DLD1 (cell line): Measurements from ENCODE around the gene TOM1L2.

ENCODE experiments used
- in situ Hi-C: cut with HindIII; loops from 2 replicates; pipeline ENCODE4 v1.10.0; 2017; ENCODE audit warnings: low sequenced_read_pairs

TOM1L2 gene

GRCh38 chr17:17839791-17840707 lies 132.2 kb downstream of the TOM1L2 start:
- in situ Hi-C loops = no loop called here

GRCh38 chr17:17837966-17838962 lies 133.9 kb downstream of the TOM1L2 start:
- in situ Hi-C loops = no loop called here

GRCh38 chr17:17837380-17837821 lies 134.8 kb downstream of the TOM1L2 start:
- in situ Hi-C loops = no loop called here

- in situ Hi-C loops = no loop called here
Measured at GRCh38 chr17:17836818-17837379, 135.3 kb downstream of the TOM1L2 start, which contains the start of gene SREBF1. Gene SREBF1 (minus strand): TSS chr17:17836986. CDS start chr17:17836817, 169 bp downstream.

GRCh38 chr17:17836250-17836817 lies 135.9 kb downstream of the TOM1L2 start:
- in situ Hi-C loops = no loop called here

- in situ Hi-C loops = no loop called here
Measured at GRCh38 chr17:17835415-17836249, 136.6 kb downstream of the TOM1L2 start.

GRCh38 chr17:17834974-17835373 lies 137.2 kb downstream of the TOM1L2 start:
- in situ Hi-C loops = no loop called here

GRCh38 chr17:17833658-17834357 lies 138.4 kb downstream of the TOM1L2 start:
- in situ Hi-C loops = no loop called here

- in situ Hi-C loops = no loop called here
Measured at GRCh38 chr17:17832032-17832363, 140.2 kb downstream of the TOM1L2 start.

- in situ Hi-C loops = no loop called here
Measured at GRCh38 chr17:17831208-17832031, 140.8 kb downstream of the TOM1L2 start.

GRCh38 chr17:17830740-17831207 lies 141.4 kb downstream of the TOM1L2 start:
- in situ Hi-C loops = no loop called here

- in situ Hi-C loops = no loop called here
Measured at GRCh38 chr17:17830269-17830567, 142.0 kb downstream of the TOM1L2 start.

- in situ Hi-C loops = no loop called here
Measured at GRCh38 chr17:17827826-17828621, 144.2 kb downstream of the TOM1L2 start.

GRCh38 chr17:17826942-17827785 lies 145.0 kb downstream of the TOM1L2 start:
- in situ Hi-C loops = no loop called here

- in situ Hi-C loops = no loop called here
Measured at GRCh38 chr17:17826342-17826713, 145.9 kb downstream of the TOM1L2 start.

- in situ Hi-C loops = no loop called here
Measured at GRCh38 chr17:17824783-17825614, 147.2 kb downstream of the TOM1L2 start.
